GM23338 (cell line): Measurements from ENCODE around the gene ADAMTS8. TPM values are rescaled to one million over a fixed set of nuclear protein-coding genes. Genes with fewer than 3 reads are reported as not detected.

Source experiments
- ATAC-seq: fragments of 200-7000 bp; cut with Tn5 transposase; 3 replicates; pipeline ENCODE4 v1.9.1; 2020
- DNase-seq: peaks from one replicate; pipeline ENCODE4 v3.0.0-alpha.2; 2015; ENCODE audit warnings: low spot score
- H2AFZ ChIP-seq: fragments of 200-600 bp; sonication (generic); 2 replicates; pipeline ENCODE4 v1.8.0; 2016; ENCODE audit warnings: antibody characterized with exemption, mild to moderate bottlenecking, moderate library complexity
- H3F3A ChIP-seq: fragments of 200-600 bp; sonication (generic); replicated peaks from 2 replicates; pipeline ENCODE4 v1.8.0; 2017; ENCODE audit warnings: antibody characterized with exemption, mixed run types, low read depth
- H3K27ac ChIP-seq: fragments of 200-600 bp; sonication (generic); 2 replicates; pipeline ENCODE4 v1.6.1; 2016; ENCODE audit warnings: low read depth
- H3K27me3 ChIP-seq: fragments of 200-600 bp; sonication (generic); 2 replicates; pipeline ENCODE4 v1.8.0; 2016; ENCODE audit warnings: mild to moderate bottlenecking, mixed run types, moderate library complexity; ENCODE audit not compliant: insufficient read depth
- H3K36me3 ChIP-seq: fragments of 200-600 bp; sonication (generic); 2 replicates; pipeline ENCODE4 v1.8.0; 2016; ENCODE audit warnings: mild to moderate bottlenecking; ENCODE audit not compliant: insufficient read depth
- H3K4me1 ChIP-seq: fragments of 200-600 bp; sonication (generic); 2 replicates; pipeline ENCODE4 v1.8.0; 2016; ENCODE audit warnings: mild to moderate bottlenecking, moderate library complexity; ENCODE audit not compliant: insufficient read depth
- H3K4me2 ChIP-seq: fragments of 200-600 bp; sonication (generic); 2 replicates; pipeline ENCODE4 v1.7.1; 2017; ENCODE audit warnings: mixed run types
- H3K4me3 ChIP-seq: fragments of 200-600 bp; sonication (generic); 2 replicates; pipeline ENCODE4 v1.6.1; 2016; ENCODE audit warnings: mixed run types
- H3K79me2 ChIP-seq: fragments of 200-600 bp; sonication (generic); replicated peaks from 2 replicates; pipeline ENCODE4 v1.8.0; 2017; ENCODE audit warnings: mild to moderate bottlenecking; ENCODE audit not compliant: insufficient read depth
- H3K9me2 ChIP-seq: fragments of 200-600 bp; sonication (generic); 2 replicates; pipeline ENCODE4 v1.8.0; 2017; ENCODE audit not compliant: insufficient read depth
- H4K20me1 ChIP-seq: fragments of 200-600 bp; sonication (generic); replicated peaks from 2 replicates; pipeline ENCODE4 v1.8.0; 2017; ENCODE audit warnings: mild to moderate bottlenecking; ENCODE audit not compliant: insufficient read depth
- H3K27ac Mint-ChIP-seq: 2 replicates; pipeline ENCODE4 v1.8.0; 2020; ENCODE audit warnings: inconsistent platforms, mild to moderate bottlenecking, moderate library complexity, mixed read lengths
- H3K27me3 Mint-ChIP-seq: 3 replicates; pipeline ENCODE4 v1.8.0; 2022; ENCODE audit warnings: low read depth, mild to moderate bottlenecking, moderate library complexity, mixed read lengths, inconsistent platforms; ENCODE audit not compliant: insufficient read depth, poor library complexity
- H3K36me3 Mint-ChIP-seq: 3 replicates; pipeline ENCODE4 v1.8.0; 2021; ENCODE audit warnings: low read depth, mild to moderate bottlenecking, inconsistent platforms, moderate library complexity, mixed read lengths
- H3K4me1 Mint-ChIP-seq: 3 replicates; pipeline ENCODE4 v1.8.0; 2020; ENCODE audit warnings: mild to moderate bottlenecking, inconsistent platforms, mixed read lengths
- H3K4me3 Mint-ChIP-seq: 3 replicates; pipeline ENCODE4 v1.8.0; 2021; ENCODE audit warnings: moderate library complexity, mild to moderate bottlenecking, inconsistent platforms, mixed read lengths
- H3K9me3 Mint-ChIP-seq: 3 replicates; pipeline ENCODE4 v1.8.0; 2020; ENCODE audit warnings: moderate library complexity, mild to moderate bottlenecking, inconsistent platforms, mixed read lengths
- CREB1 ChIP-seq: fragments of 250-450 bp; sonication (Bioruptor Pico); IDR thresholded peaks from 2 replicates; pipeline ENCODE4 v1.5.0; 2020; ENCODE audit warnings: low read depth, mild to moderate bottlenecking, moderate library complexity
- EZH2phosphoT487 ChIP-seq: fragments of 200-600 bp; sonication (generic); IDR thresholded peaks from one replicate; pipeline ENCODE4 v1.8.1; 2018; ENCODE audit warnings: antibody characterized with exemption; ENCODE audit not compliant: unreplicated experiment
- NANOG ChIP-seq: IDR thresholded peaks from 2 replicates; pipeline ENCODE4 v1.6.1; 2016; ENCODE audit warnings: antibody characterized with exemption, borderline replicate concordance
- POLR2AphosphoS5 ChIP-seq: IDR thresholded peaks from 2 replicates; pipeline ENCODE4 v1.6.1; 2016; ENCODE audit warnings: antibody characterized with exemption, low read depth
- REST ChIP-seq: IDR thresholded peaks from one replicate; pipeline ENCODE4 v1.6.1; 2018; ENCODE audit warnings: antibody characterized with exemption; ENCODE audit not compliant: unreplicated experiment
- STAT1 ChIP-seq: IDR thresholded peaks from one replicate; pipeline ENCODE4 v1.6.1; 2016; ENCODE audit warnings: antibody characterized with exemption; ENCODE audit not compliant: unreplicated experiment
- ZNF331 ChIP-seq: fragments of 250-450 bp; sonication (Bioruptor Pico); IDR thresholded peaks from 2 replicates; pipeline ENCODE4 v1.5.0; 2020; ENCODE audit warnings: low read depth, mild to moderate bottlenecking, moderate library complexity
- polyA plus RNA-seq: library from polyadenylated mRNA; unstranded; fragments of >200 nt; fragmentation: Nextera tagmentation; extraction: Ambion mirVana; gene quantifications from 2 replicates; pipeline ENCODE4 v1.2.1, GENCODE V29; 2016
- total RNA-seq: library from RNA; depleted of rRNA; stranded (reverse); fragments of >200 nt; shearing (Covaris generic); gene quantifications from 2 replicates; pipeline ENCODE4 v1.2.3, GENCODE V29; 2014
- TF ChIP-seq, protein P1 (sequence below), 2 experiments: fragments of 200-600 bp in 1 of 2; sonication (generic) in 1 of 2; conservative IDR thresholded peaks; 2 replicates each; pipeline versions ENCODE4 v1.5.1 to v1.6.1; 2016 to 2017; ENCODE audit warnings: antibody characterized with exemption in 2 of 2, low read depth in 2 of 2, mild to moderate bottlenecking in 2 of 2, moderate library complexity in 1 of 2
- TF ChIP-seq, protein P2 (sequence below): fragments of 250-450 bp; sonication (Bioruptor Pico); IDR thresholded peaks from 2 replicates; pipeline ENCODE4 v1.5.0; 2020; ENCODE audit warnings: mild to moderate bottlenecking, moderate library complexity

The ADAMTS8 gene
- total and polyA plus RNA-seq, 2 experiments from 2014 or later, result 7.5 to 16.2 TPM

- H3K4me2 ChIP-seq, result no peak overlapping the region
- no peak overlapping the region for H3K27ac ChIP-seq
- peaks cover 8% of the 10 kb centered on the region; the same call in 1 of the 2 replicates for H3K27me3 ChIP-seq
- no peak overlapping the region for H3K4me3 ChIP-seq
- H3K9me2 ChIP-seq, result peaks cover 9% of the 10 kb centered on the region; the same call in 1 of the 2 replicates
- H3F3A ChIP-seq, result 0 out of 2 replicates have a peak, but pooled peaks cover 3% of the 10 kb centered on the region
- H3K36me3 Mint-ChIP-seq, result no peaks in the 10 kb centered on the region
- no peaks in the 10 kb centered on the region for H3K4me1 ChIP-seq
- H2AFZ ChIP-seq, result no peak overlapping the region
- peaks cover 16% of the 10 kb centered on the region for H3K27me3 Mint-ChIP-seq
- no peak overlapping the region for H3K27ac Mint-ChIP-seq
- H3K9me3 Mint-ChIP-seq, result peaks cover 11% of the 10 kb centered on the region; the same call in 1 of the 3 replicates
- DNase-seq, result no peak
- no peaks in the 10 kb centered on the region; the same call in 2 of the 3 replicates for H3K4me1 Mint-ChIP-seq
- ATAC-seq, result no peak
- no peaks in the 10 kb centered on the region for H3K79me2 ChIP-seq
- TF ChIP-seq EZH2phosphoT487 (no peak), CREB1 (CRISPR knock-in tag) (no peak), POLR2AphosphoS5 (no peak), STAT1 (no peak), ZNF331 (CRISPR knock-in tag) (no peak), NANOG (no peak), REST (no peak)
- TF ChIP-seq, protein P1, sequence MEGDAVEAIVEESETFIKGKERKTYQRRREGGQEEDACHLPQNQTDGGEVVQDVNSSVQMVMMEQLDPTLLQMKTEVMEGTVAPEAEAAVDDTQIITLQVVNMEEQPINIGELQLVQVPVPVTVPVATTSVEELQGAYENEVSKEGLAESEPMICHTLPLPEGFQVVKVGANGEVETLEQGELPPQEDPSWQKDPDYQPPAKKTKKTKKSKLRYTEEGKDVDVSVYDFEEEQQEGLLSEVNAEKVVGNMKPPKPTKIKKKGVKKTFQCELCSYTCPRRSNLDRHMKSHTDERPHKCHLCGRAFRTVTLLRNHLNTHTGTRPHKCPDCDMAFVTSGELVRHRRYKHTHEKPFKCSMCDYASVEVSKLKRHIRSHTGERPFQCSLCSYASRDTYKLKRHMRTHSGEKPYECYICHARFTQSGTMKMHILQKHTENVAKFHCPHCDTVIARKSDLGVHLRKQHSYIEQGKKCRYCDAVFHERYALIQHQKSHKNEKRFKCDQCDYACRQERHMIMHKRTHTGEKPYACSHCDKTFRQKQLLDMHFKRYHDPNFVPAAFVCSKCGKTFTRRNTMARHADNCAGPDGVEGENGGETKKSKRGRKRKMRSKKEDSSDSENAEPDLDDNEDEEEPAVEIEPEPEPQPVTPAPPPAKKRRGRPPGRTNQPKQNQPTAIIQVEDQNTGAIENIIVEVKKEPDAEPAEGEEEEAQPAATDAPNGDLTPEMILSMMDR (conservative IDR thresholded peaks at IDR 0.05; ENCODE audit: low read depth in 2 of 2), result no peak
- TF ChIP-seq, protein P2, sequence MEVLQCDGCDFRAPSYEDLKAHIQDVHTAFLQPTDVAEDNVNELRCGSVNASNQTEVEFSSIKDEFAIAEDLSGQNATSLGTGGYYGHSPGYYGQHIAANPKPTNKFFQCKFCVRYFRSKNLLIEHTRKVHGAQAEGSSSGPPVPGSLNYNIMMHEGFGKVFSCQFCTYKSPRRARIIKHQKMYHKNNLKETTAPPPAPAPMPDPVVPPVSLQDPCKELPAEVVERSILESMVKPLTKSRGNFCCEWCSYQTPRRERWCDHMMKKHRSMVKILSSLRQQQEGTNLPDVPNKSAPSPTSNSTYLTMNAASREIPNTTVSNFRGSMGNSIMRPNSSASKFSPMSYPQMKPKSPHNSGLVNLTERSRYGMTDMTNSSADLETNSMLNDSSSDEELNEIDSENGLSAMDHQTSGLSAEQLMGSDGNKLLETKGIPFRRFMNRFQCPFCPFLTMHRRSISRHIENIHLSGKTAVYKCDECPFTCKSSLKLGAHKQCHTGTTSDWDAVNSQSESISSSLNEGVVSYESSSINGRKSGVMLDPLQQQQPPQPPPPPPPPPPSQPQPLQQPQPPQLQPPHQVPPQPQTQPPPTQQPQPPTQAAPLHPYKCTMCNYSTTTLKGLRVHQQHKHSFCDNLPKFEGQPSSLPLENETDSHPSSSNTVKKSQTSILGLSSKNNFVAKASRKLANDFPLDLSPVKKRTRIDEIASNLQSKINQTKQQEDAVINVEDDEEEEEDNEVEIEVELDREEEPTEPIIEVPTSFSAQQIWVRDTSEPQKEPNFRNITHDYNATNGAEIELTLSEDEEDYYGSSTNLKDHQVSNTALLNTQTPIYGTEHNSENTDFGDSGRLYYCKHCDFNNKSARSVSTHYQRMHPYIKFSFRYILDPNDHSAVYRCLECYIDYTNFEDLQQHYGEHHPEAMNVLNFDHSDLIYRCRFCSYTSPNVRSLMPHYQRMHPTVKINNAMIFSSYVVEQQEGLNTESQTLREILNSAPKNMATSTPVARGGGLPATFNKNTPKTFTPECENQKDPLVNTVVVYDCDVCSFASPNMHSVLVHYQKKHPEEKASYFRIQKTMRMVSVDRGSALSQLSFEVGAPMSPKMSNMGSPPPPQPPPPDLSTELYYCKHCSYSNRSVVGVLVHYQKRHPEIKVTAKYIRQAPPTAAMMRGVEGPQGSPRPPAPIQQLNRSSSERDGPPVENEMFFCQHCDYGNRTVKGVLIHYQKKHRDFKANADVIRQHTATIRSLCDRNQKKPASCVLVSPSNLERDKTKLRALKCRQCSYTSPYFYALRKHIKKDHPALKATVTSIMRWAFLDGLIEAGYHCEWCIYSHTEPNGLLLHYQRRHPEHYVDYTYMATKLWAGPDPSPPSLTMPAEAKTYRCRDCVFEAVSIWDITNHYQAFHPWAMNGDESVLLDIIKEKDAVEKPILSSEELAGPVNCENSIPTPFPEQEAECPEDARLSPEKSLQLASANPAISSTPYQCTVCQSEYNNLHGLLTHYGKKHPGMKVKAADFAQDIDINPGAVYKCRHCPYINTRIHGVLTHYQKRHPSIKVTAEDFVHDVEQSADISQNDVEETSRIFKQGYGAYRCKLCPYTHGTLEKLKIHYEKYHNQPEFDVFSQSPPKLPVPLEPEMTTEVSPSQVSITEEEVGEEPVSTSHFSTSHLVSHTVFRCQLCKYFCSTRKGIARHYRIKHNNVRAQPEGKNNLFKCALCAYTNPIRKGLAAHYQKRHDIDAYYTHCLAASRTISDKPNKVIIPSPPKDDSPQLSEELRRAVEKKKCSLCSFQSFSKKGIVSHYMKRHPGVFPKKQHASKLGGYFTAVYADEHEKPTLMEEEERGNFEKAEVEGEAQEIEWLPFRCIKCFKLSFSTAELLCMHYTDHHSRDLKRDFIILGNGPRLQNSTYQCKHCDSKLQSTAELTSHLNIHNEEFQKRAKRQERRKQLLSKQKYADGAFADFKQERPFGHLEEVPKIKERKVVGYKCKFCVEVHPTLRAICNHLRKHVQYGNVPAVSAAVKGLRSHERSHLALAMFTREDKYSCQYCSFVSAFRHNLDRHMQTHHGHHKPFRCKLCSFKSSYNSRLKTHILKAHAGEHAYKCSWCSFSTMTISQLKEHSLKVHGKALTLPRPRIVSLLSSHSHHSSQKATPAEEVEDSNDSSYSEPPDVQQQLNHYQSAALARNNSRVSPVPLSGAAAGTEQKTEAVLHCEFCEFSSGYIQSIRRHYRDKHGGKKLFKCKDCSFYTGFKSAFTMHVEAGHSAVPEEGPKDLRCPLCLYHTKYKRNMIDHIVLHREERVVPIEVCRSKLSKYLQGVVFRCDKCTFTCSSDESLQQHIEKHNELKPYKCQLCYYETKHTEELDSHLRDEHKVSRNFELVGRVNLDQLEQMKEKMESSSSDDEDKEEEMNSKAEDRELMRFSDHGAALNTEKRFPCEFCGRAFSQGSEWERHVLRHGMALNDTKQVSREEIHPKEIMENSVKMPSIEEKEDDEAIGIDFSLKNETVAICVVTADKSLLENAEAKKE (CRISPR knock-in tag), result no peak
- H3K4me3 Mint-ChIP-seq, result no peak overlapping the region
- H4K20me1 ChIP-seq, result no peaks in the 10 kb centered on the region
- H3K36me3 ChIP-seq, result no peaks in the 10 kb centered on the region
Measured at GRCh38 chr11:130442737-130443136, 14.3 kb upstream of the ADAMTS8 start.
